K562 (cell line): Measurements from ENCODE around the gene PRCC. TPM values are rescaled to one million over a fixed set of nuclear protein-coding genes. Genes with fewer than 3 reads are reported as not detected.

Experiments used
- CEBPB ChIP-seq: fragments of 450-650 bp; IDR thresholded peaks from 2 replicates; pipeline ENCODE4 v1.6.1; 2016; ENCODE audit warnings: missing genetic modification characterization, missing compliant biosample characterization
- CHD7 ChIP-seq: fragments of 200-600 bp; sonication (generic); IDR thresholded peaks from one replicate; pipeline ENCODE4 v1.6.1; 2012; ENCODE audit warnings: mild to moderate bottlenecking, low read depth, low read length, inconsistent platforms
- HMGXB4 ChIP-seq: sonication (generic); formaldehyde crosslinking; IDR thresholded peaks from 2 replicates; pipeline ENCODE4 v1.8.1; 2023; ENCODE audit warnings: mild to moderate bottlenecking, missing genetic modification reagents
- SMAD3 ChIP-seq: fragments of 450-650 bp; formaldehyde crosslinking; conservative IDR thresholded peaks from 2 replicates; pipeline ENCODE4 v1.4.0; 2020; ENCODE audit warnings: mild to moderate bottlenecking
- THAP12 ChIP-seq: fragments of 250-450 bp; sonication (Bioruptor Pico); IDR thresholded peaks from 2 replicates; pipeline ENCODE4 v1.9.0; 2021; ENCODE audit warnings: mild to moderate bottlenecking, inconsistent platforms
- ZNF175 ChIP-seq: fragments of 200-800 bp; sonication (Bioruptor generic); IDR thresholded peaks from 2 replicates; pipeline ENCODE4 v1.6.1; 2016; ENCODE audit warnings: low read depth, mild to moderate bottlenecking, missing genetic modification characterization, missing compliant biosample characterization
- polyA plus RNA-seq, 8 experiments: library from polyadenylated mRNA; depleted of rRNA in 4 of 8; stranded (reverse) in 5 of 8; unstranded in 3 of 8; fragments of >200 nt; fragmentation: Nextera tagmentation in 2 of 8; fragmentation: Illumina TruSeq in 1 of 8; extraction: Ambion mirVana in 2 of 8; extraction: Trizol in 1 of 8; gene quantifications; 2 replicates each; pipeline versions ENCODE4 v1.2.1 to v1.2.3, GENCODE V29; 2011 to 2014; ENCODE audit warnings: inconsistent platforms in 1 of 8, missing spikeins in 1 of 8
- total RNA-seq, 7 experiments: library from RNA; depleted of rRNA in 6 of 7; stranded (reverse); fragments of >200 nt in 6 of 7; fragmentation: Illumina TruSeq in 2 of 7; extraction: Trizol in 2 of 7; gene quantifications; 2 replicates each; pipeline versions ENCODE4 v1.2.1 to v1.2.3, GENCODE V29; 2011 to 2021; ENCODE audit warnings: low replicate concordance in 1 of 7
- TF ChIP-seq, protein P1 (sequence below): sonication (generic); formaldehyde crosslinking; IDR thresholded peaks from 2 replicates; pipeline ENCODE4 v1.8.0; 2023; ENCODE audit warnings: mild to moderate bottlenecking, missing genetic modification reagents

The PRCC gene
- total and polyA plus RNA-seq, 9 of the 15 experiments (the other 6 are each of a cell fraction or from before 2014, with no cell fraction given): 23.9 to 201 (median 41.1) TPM

DNA sequence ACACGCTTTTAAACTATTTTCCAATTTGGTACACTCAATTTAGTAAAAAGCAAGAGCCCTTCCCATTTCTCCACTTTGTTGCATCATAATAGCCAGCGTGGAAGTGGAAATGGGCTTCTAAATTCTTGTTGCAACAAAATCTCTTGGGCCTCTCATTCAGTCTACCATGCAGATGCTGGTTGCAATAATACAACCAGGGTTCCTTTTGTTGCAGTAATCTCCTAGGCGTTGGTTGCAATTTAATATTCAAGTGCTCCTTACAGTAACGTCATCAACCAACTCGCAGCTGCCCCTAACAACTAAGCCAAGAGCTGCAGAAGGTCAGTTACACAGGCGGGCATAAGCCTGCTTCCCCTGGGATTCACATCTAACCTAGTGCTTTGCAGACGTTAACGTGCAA is 13.1 kb upstream of the PRCC start (continued):
- no peak for TF ChIP-seq CHD7
- no peak for TF ChIP-seq SMAD3 (CRISPR knock-in tag)
- no peak for TF ChIP-seq ZNF175 (CRISPR knock-in tag)
- TF ChIP-seq HMGXB4: no peak
- TF ChIP-seq CEBPB: peak; percentile 59
- TF ChIP-seq, protein P1, sequence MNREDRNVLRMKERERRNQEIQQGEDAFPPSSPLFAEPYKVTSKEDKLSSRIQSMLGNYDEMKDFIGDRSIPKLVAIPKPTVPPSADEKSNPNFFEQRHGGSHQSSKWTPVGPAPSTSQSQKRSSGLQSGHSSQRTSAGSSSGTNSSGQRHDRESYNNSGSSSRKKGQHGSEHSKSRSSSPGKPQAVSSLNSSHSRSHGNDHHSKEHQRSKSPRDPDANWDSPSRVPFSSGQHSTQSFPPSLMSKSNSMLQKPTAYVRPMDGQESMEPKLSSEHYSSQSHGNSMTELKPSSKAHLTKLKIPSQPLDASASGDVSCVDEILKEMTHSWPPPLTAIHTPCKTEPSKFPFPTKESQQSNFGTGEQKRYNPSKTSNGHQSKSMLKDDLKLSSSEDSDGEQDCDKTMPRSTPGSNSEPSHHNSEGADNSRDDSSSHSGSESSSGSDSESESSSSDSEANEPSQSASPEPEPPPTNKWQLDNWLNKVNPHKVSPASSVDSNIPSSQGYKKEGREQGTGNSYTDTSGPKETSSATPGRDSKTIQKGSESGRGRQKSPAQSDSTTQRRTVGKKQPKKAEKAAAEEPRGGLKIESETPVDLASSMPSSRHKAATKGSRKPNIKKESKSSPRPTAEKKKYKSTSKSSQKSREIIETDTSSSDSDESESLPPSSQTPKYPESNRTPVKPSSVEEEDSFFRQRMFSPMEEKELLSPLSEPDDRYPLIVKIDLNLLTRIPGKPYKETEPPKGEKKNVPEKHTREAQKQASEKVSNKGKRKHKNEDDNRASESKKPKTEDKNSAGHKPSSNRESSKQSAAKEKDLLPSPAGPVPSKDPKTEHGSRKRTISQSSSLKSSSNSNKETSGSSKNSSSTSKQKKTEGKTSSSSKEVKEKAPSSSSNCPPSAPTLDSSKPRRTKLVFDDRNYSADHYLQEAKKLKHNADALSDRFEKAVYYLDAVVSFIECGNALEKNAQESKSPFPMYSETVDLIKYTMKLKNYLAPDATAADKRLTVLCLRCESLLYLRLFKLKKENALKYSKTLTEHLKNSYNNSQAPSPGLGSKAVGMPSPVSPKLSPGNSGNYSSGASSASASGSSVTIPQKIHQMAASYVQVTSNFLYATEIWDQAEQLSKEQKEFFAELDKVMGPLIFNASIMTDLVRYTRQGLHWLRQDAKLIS: no peak
- TF ChIP-seq THAP12: no peak
